Psoas muscle (tissue), 8 donors: ENCODE results near the gene RNF41. TPM values are rescaled to one million over a fixed set of nuclear protein-coding genes. Genes with fewer than 3 reads are reported as not detected.

Experiments used
- ATAC-seq, 4 donors: fragments of 200-7000 bp; cut with Tn5 transposase; one replicate each; pipeline ENCODE4 v1.9.1; 2020; ENCODE audit warnings: moderate library complexity in 3 of 4, mild to moderate bottlenecking in 2 of 4
- DNase-seq, 2 donors: peaks; one replicate each; pipeline ENCODE4 v3.0.0-alpha.2; 2020
- H3K27ac ChIP-seq: fragments of 200-600 bp; one replicate; pipeline ENCODE4 v1.8.0; 2022
- H3K27me3 ChIP-seq, 3 donors: fragments of 200-600 bp in 1 of 3; one replicate each; pipeline versions ENCODE4 v1.6.1 to v1.8.0; 2013 to 2022; ENCODE audit warnings: low read length in 2 of 3, mild to moderate bottlenecking in 2 of 3, moderate library complexity in 1 of 3; ENCODE audit not compliant: insufficient read depth in 3 of 3
- H3K36me3 ChIP-seq, 2 donors: fragments of 200-600 bp in 1 of 2; one replicate each; pipeline versions ENCODE4 v1.6.1 to v1.8.0; 2013 to 2022; ENCODE audit warnings: low read depth in 1 of 2, mild to moderate bottlenecking in 1 of 2, moderate library complexity in 1 of 2; ENCODE audit not compliant: insufficient read depth in 1 of 2
- H3K4me1 ChIP-seq: fragments of 200-600 bp; one replicate; pipeline ENCODE4 v1.8.0; 2022
- H3K4me3 ChIP-seq: fragments of 200-600 bp; one replicate; pipeline ENCODE4 v1.8.0; 2022; ENCODE audit warnings: mild to moderate bottlenecking
- H3K9me3 ChIP-seq: fragments of 200-600 bp; one replicate; pipeline ENCODE4 v1.8.0; 2022
- whole genome bisulfite sequencing, 3 donors: extraction: QIAGEN DNeasy Blood & Tissue Kit; methylation state at CpG; one replicate each; pipeline versions ENCODE4 v1.1.6 to v1.1.7; 2013; 5-methylcytosine and 5-hydroxymethylcytosine counted together
- intact Hi-C, 2 donors: fragments of 100-400 bp; cut with DNase I; formaldehyde crosslinking; loops; one replicate each; pipeline versions ENCODE4 v1.11.0 to v1.14.2; 2022
- polyA plus RNA-seq, 3 donors: library from polyadenylated mRNA; stranded (reverse); fragments of 200-250 nt; gene quantifications; one replicate each; pipeline ENCODE4 v1.2.3, GENCODE V29; 2013
- total RNA-seq, 4 donors: library from RNA; stranded (reverse); fragmentation: NEBNext Ultra II Directional in 2 of 4; extraction: Animal tissue kit (Norgen Biotek cat#: 25700) in 2 of 4; gene quantifications; one replicate each; pipeline versions ENCODE4 v1.2.1 to v1.2.4, GENCODE V29; 2021 to 2023
- TF ChIP-seq, protein P1 (sequence below): fragments of 200-600 bp; IDR thresholded peaks from one replicate; pipeline ENCODE4 v1.8.0; 2022; ENCODE audit warnings: antibody characterized with exemption
- donor health status: healthy with polysubstance abuse.
- donor health status: DM: no; HTN: no; CAD: no; lungs with moderate emphysema.
- donor health status: Bipolar disorder and iron deficiency.
- donor health status: healthy.
- donor health status: DM: yes; HTN: yes; CAD: no.
- donor health status: DM: no; HTN: no; CAD: no.
- donor health status: DM: no; HTN: no; CAD: no.
- donor health status: DM: yes; HTN: yes; CAD: no.

The RNF41 gene
- total and polyA plus RNA-seq, 7 donors: 21.9 to 54.9 (median 28.1) TPM

DNA sequence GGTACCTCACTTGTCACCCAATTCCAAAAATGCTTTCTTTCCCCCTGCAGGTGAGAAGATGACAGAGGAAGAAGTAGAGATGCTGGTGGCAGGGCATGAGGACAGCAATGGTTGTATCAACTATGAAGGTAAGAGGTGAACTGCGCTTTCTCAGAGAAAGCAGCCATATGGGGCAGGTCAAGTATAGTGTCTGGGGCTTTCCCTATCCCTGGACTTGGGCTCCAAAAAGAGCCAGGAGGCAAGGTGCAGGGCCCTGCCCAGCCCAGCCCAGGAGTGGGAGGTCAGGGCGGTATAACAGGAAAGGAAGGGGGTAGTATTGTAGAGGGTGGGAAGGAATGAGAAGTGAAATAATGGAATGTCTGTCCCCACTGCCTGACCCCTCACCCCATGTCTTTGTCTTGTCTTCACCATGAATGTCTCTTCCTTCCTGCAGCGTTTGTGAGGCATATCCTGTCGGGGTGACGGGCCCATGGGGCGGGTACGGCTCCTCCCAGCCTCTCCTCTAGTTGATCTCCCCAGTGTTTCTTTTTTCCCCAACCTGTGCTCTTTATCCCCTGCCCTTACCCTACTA lies 61.4 kb downstream of the RNF41 start:
- intact Hi-C loops: loop anchor here in 1 of 2 donors (2.0 kb wide), 1 partner anchor 29 kb away; the partner anchor contains the start of gene SMARCC2
- DNase-seq: peak in 1 of 2 donors; percentile 49
- Histone ChIP-seq H3K27ac (peak overlapping the region; percentile 94), H3K9me3 (no peaks in the 10 kb centered on the region), H3K4me3 (peak overlapping the region; percentile 95), H3K27me3 (no peaks in the 10 kb centered on the region), H3K4me1 (peaks cover 27% of the 10 kb centered on the region), H3K36me3 (peaks cover 21 to 59% of the 10 kb centered on the region in 2 donors)
- TF ChIP-seq, protein P1, sequence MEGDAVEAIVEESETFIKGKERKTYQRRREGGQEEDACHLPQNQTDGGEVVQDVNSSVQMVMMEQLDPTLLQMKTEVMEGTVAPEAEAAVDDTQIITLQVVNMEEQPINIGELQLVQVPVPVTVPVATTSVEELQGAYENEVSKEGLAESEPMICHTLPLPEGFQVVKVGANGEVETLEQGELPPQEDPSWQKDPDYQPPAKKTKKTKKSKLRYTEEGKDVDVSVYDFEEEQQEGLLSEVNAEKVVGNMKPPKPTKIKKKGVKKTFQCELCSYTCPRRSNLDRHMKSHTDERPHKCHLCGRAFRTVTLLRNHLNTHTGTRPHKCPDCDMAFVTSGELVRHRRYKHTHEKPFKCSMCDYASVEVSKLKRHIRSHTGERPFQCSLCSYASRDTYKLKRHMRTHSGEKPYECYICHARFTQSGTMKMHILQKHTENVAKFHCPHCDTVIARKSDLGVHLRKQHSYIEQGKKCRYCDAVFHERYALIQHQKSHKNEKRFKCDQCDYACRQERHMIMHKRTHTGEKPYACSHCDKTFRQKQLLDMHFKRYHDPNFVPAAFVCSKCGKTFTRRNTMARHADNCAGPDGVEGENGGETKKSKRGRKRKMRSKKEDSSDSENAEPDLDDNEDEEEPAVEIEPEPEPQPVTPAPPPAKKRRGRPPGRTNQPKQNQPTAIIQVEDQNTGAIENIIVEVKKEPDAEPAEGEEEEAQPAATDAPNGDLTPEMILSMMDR: no peak
- 41 to 49% (median 46%) methylated on average over 7 of the region's 7 CpGs for WGBS, 3 donors
- no peak for ATAC-seq

DNA sequence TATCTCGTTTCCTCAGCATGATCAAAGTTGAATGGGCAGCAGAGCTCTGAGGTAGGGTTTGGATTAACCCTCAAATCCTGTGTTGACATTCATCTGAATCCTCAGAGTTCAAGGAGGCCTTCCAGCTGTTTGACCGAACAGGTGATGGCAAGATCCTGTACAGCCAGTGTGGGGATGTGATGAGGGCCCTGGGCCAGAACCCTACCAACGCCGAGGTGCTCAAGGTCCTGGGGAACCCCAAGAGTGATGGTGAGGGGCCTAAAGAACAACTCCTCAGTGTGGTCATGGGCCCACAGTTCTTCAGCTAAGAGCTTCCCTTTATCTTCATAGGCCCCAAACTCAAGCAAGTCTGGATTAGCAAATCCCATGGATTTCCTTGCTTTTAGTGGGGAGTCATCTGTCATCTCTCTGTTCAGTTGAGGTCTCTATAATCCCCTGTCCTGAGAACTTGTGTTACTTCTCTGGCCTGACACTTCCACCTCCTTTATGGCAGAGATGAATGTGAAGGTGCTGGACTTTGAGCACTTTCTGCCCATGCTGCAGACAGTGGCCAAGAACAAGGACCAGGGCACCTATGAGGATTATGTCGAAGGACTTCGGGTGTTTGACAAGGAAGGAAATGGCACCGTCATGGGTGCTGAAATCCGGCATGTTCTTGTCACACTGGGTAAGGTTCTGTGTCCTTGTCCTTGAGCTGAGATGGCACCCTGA lies 62.1 kb downstream of the RNF41 start:
- H3K4me1 ChIP-seq: peaks cover 27% of the 10 kb centered on the region
- no peaks in the 10 kb centered on the region for H3K27me3 ChIP-seq
- DNase-seq (peak in 1 of 2 donors; percentile 49), ATAC-seq (peak in 1 of 4 donors; percentile 0)
- H3K36me3 ChIP-seq: peaks cover 21 to 53% of the 10 kb centered on the region in 2 donors
- H3K27ac ChIP-seq: peak overlapping the region; percentile 94
- peak overlapping the region; percentile 95 for H3K4me3 ChIP-seq
- intact Hi-C loops: loop anchor here (2.0 to 5.0 kb wide), 3 partner anchors 29 to 37 kb away; partner anchors contain the start of gene SMARCC2 (in 1 of the 2)
- H3K9me3 ChIP-seq: no peaks in the 10 kb centered on the region
- WGBS, 3 donors: 9 to 14% (median 10%) methylated on average over 8 of the region's 8 CpGs
- TF ChIP-seq, protein P1: no peak

DNA sequence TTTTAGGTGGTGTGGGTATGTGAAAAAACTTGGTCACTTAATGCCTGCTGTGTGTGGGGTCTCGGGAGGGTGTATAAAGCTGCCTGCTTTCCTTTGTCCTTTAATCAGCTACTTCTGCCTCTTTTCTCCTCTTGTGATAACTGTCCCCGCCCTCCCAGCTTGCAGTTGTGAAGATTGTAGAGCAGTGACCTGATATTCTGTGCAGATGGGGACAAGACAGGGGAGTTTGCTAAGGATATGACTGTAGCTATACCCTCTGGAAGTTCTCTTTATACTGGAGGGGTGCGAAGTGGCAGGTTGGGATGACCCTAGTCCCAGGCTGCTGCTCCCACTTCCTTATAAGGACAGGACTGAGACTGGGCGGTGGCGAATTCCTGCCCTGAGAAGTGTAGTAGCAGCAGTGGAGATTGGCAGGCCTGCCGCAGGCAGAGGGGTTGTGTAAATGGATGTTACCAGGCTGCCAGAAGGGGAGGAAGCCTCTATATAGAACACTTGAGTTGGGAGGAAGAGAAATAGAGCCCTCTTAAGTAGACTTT lies 62.7 kb downstream of the RNF41 start:
- H3K27me3 ChIP-seq: no peaks in the 10 kb centered on the region
- ATAC-seq: peak; percentile 68 to 82 (median 78)
- no peaks in the 10 kb centered on the region for H3K9me3 ChIP-seq
- TF ChIP-seq, protein P1: no peak
- 0 to 1% (median 1%) methylated on average over 6 of the region's 6 CpGs for WGBS, 3 donors
- intact Hi-C loops: loop anchor here (2.0 to 5.0 kb wide), 2 partner anchors 36 to 37 kb away; no protein-coding TSS in a partner anchor
- DNase-seq: peak; percentile 78 to 92
- H3K36me3 ChIP-seq: peaks cover 21 to 46% of the 10 kb centered on the region in 2 donors
- peak overlapping the region; percentile 94 for H3K27ac ChIP-seq
- peak overlapping the region; percentile 95 for H3K4me3 ChIP-seq
- H3K4me1 ChIP-seq: peaks cover 27% of the 10 kb centered on the region

DNA sequence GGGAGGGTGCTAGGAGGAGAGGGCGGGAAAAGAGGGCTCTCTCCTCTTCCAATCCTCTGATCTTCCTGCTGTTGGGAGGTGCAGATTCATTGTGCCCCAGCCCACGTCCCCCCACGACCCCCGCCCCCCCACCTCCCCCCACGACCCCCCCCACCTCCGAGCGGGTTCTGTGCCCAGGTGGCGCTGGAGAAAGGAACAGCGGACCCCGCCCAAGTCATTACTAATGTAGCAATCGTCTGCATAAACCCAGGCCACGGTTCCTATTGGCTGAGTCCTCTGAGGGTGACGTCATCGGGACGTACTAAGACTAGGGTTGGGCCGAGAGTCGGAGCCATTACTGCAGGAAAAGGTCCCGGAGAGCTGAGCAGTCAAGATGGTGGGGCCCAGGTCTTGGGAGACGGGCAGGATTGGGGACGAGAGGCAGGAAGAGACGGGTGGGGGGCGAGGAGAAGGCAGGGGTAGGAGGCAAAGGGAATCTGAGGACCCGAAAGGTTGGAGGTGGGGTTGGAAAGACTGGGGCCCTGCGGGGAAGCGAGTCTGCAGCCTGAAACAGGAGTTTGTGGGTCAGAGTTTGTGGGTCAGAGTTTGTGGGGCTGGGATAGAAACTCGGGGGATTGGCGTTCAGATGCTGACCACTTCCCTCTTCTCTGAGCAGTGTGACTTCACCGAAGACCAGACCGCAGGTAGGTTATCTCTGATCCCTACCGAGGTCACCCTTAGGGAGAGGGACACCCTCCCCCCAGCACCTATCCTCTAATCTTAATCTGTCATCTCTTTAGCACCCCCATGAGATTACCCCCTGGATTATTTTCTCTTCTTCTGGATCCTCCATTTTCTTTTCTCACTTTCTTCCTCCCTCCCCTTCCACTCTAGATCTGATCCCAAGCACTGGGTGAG lies 63.4 kb downstream of the RNF41 start, which contains the start of gene MYL6:
TSS of gene MYL6 (plus strand) at position 331 of the 897 bp plus-strand sequence. CDS start at position 374, 43 bp downstream.
- TF ChIP-seq, protein P1: no peak
- Histone ChIP-seq H3K4me1 (peaks cover 30% of the 10 kb centered on the region), H3K27ac (peak within 1 kb of the TSS; percentile 94), H3K4me3 (peak within 1 kb of the TSS; percentile 95), H3K36me3 (peaks cover 21 to 39% of the 10 kb centered on the region in 2 donors), H3K27me3 (no peaks in the 10 kb centered on the region), H3K9me3 (no peaks in the 10 kb centered on the region)
- peak; percentile 83 to 91 (median 87) for ATAC-seq
- DNase-seq: peak; percentile 92 to 96
- intact Hi-C loops: loop anchor here (2.0 to 5.0 kb wide), 2 partner anchors 35 to 36 kb away; no protein-coding TSS in a partner anchor
- WGBS, 3 donors: 0 to 1% (median 0%) methylated on average over 28 to 30 of the region's 30 CpGs
